HG02763 (cell line): ENCODE data around the gene ANKRD13A.
A peak's percentile ranks its signal among the peaks of the same experiment; 100 is the strongest.
"Not testable (repeated sequence)": the region's sequence is repeated elsewhere in the genome, so short reads cannot be mapped to it uniquely, and the experiment has no call there.

ENCODE experiments used
- ATAC-seq: cut with Tn5 transposase; IDR thresholded peaks from one replicate; pipeline ENCODE4 v1.9.1; 2021; ENCODE audit warnings: mild to moderate bottlenecking, moderate library complexity; ENCODE audit not compliant: unreplicated experiment

The ANKRD13A gene

GRCh38 chr12:110077800-110078199 lies 78.6 kb downstream of the ANKRD13A start:
- no peak for ATAC-seq

DNA sequence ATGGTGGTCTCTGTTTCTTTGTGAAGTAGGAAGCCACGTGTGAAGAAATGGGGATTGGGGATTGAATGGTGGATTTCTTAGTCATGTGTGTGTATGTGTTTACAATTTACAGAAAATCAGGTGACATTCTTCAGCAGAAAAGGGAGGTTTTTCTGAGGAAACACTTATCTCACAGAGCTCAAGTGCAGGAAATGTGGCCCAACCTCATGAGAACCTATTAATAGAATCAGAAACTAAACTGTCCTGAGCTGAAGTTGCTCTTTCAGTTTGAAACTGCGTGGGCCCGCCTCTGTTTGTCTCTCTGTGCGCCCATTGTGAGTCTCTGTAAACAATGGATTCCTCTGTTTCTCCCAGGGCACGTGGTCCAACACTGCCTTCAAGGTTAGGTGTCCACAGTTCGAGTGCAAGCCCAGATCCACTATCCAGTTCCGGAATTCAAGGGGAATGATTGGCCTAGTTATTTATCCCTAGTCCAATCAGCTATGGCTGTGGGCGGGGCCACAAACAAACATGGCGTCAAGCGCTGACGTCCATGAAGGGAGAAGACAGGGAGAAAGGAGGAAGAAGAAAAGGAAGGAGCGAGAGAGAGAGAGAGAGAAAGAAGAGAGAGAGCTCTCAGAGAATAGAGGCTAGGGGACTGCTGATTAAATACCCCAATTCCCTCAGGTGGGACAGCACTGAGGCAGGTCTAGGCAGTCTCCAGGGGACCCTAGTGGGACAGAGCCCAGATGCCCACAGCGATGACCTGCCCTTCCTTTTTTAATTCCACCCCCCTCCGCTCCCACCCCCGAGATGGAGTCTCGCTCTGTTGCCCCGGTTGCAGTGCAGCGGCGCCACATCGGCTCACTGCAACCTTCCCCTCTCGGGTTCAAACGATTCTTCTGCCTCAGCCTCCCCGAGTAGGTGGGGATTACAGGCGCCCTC lies 80.5 kb downstream of the ANKRD13A start:
- ATAC-seq, result peak; percentile 78

- ATAC-seq, result no peak
Measured at GRCh38 chr12:110080410-110080809, 81.2 kb downstream of the ANKRD13A start.

- no peak for ATAC-seq
Measured at GRCh38 chr12:110084314-110085015, 85.2 kb downstream of the ANKRD13A start.

- not testable (repeated sequence) for ATAC-seq
Measured at GRCh38 chr12:110088216-110088615, 89.0 kb downstream of the ANKRD13A start.

- ATAC-seq, result no peak
Measured at GRCh38 chr12:110088936-110089335, 89.7 kb downstream of the ANKRD13A start.
